Caco-2 (cell line): ENCODE measurements around the gene AP3B1. TPM values are rescaled to one million over a fixed set of nuclear protein-coding genes. Genes with fewer than 3 reads are reported as not detected.
A peak's percentile ranks its signal among the peaks of the same experiment; 100 is the strongest.

Source experiments
- BruUV-seq: library from RNA; stranded (reverse); fragments of 400-500 nt; replicated peaks from 2 replicates; lab custom pipeline; 2021; lab: Mats Ljungman, UMichigan
- CTCF ChIA-PET: fragments of 300-600 bp; sonication (Branson Sonifier 250); formaldehyde crosslinking; loops from one replicate; lab custom pipeline; 2022; ENCODE audit warnings: antibody characterized with exemption; lab: Charles Lee
- POLR2A ChIA-PET: fragments of 300-600 bp; sonication (Branson Sonifier 250); formaldehyde crosslinking; loops from one replicate; lab custom pipeline; 2022; ENCODE audit warnings: antibody characterized with exemption; lab: Charles Lee
- DNase-seq, 2 experiments: peaks; one replicate each; pipeline versions ENCODE4 v3.0.0 to v3.0.0-alpha.2; 2020 to 2022
- H3K27me3 ChIP-seq: replicated peaks from 2 replicates; pipeline ENCODE4 v1.6.0; 2011; ENCODE audit warnings: low read length; ENCODE audit not compliant: control insufficient read depth, insufficient read depth
- H3K36me3 ChIP-seq: 2 replicates; pipeline ENCODE4 v1.5.1; 2011; ENCODE audit warnings: low read length; ENCODE audit not compliant: control insufficient read depth, insufficient read depth
- H3K4me1 ChIP-seq: fragments of 250-450 bp; sonication (Bioruptor Pico); 2 replicates; pipeline ENCODE4 v1.5.1; 2020; ENCODE audit warnings: mild to moderate bottlenecking
- H3K4me3 ChIP-seq: 2 replicates; pipeline ENCODE4 v1.5.1; 2011; ENCODE audit warnings: low read depth, mild to moderate bottlenecking, control low read depth, low read length
- H3K9me3 ChIP-seq: fragments of 250-450 bp; sonication (Bioruptor Pico); 2 replicates; pipeline ENCODE4 v1.5.1; 2020; ENCODE audit warnings: mild to moderate bottlenecking, moderate library complexity
- H3K27ac Mint-ChIP-seq: one replicate; pipeline ENCODE4 v1.8.0; 2022; ENCODE audit warnings: mixed read lengths; ENCODE audit not compliant: unreplicated experiment
- H3K27me3 Mint-ChIP-seq: one replicate; pipeline ENCODE4 v1.8.0; 2022; ENCODE audit warnings: mixed read lengths; ENCODE audit not compliant: insufficient read depth, unreplicated experiment
- H3K36me3 Mint-ChIP-seq: one replicate; pipeline ENCODE4 v1.8.0; 2022; ENCODE audit warnings: mild to moderate bottlenecking, mixed read lengths; ENCODE audit not compliant: insufficient read depth, unreplicated experiment
- H3K4me1 Mint-ChIP-seq: one replicate; pipeline ENCODE4 v1.8.0; 2022; ENCODE audit warnings: low read depth, mixed read lengths; ENCODE audit not compliant: unreplicated experiment
- H3K4me3 Mint-ChIP-seq: one replicate; pipeline ENCODE4 v1.8.0; 2022; ENCODE audit warnings: mild to moderate bottlenecking, moderate library complexity, mixed read lengths; ENCODE audit not compliant: unreplicated experiment
- H3K9me3 Mint-ChIP-seq: one replicate; pipeline ENCODE4 v1.8.0; 2022; ENCODE audit warnings: mixed read lengths; ENCODE audit not compliant: unreplicated experiment
- intact Hi-C: fragments of 100-400 bp; cut with micrococcal nuclease; formaldehyde crosslinking; loops from one replicate; pipeline ENCODE4 v1.10.0; 2022; ENCODE audit not compliant: unreplicated experiment
- total RNA-seq: library from RNA; stranded (reverse); gene quantifications from 2 replicates; pipeline ENCODE4 v1.2.3, GENCODE V29; 2022
- TF ChIP-seq, protein P1 (sequence below), 2 experiments: fragments of 200-600 bp in 1 of 2; IDR thresholded peaks; 1 replicate in 1 of 2; 2 replicates in 1 of 2; pipeline versions ENCODE4 v1.5.1 to v1.8.0; 2011 to 2022; ENCODE audit warnings: antibody characterized with exemption in 1 of 2, control low read depth in 1 of 2, inconsistent platforms in 1 of 2, low read depth in 1 of 2, low read length in 1 of 2, mild to moderate bottlenecking in 1 of 2, moderate library complexity in 1 of 2; ENCODE audit not compliant: insufficient read depth in 1 of 2, severe bottlenecking in 1 of 2, unreplicated experiment in 1 of 2

AP3B1 gene
- total RNA-seq, 1 experiment from 2014 or later, result 52.7 TPM

DNA sequence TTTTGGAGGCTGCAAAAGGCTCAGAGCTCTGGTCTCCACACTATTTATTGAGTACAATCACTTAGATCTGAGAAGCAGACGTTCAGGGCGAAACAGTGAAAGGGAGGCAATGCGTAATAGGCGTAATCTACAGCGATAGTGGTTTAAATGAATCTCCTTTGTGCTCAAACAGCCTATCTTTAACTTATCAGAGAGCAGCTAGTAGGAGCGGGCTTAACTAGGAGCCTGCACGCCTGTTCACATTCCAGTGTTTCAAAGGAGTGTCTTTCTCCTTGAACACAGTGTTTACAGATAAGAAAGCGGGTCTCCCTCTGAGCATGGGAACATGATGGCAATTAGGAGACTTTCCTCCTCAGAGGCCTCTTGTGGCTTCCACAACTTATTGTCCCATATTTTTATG is 49.4 kb downstream of the AP3B1 start:
- Mint-ChIP-seq H3K9me3 (peaks cover 13% of the 10 kb centered on the region), H3K4me1 (peaks cover 54% of the 10 kb centered on the region), H3K27ac (peak overlapping the region; percentile 80), H3K36me3 (peaks cover 29% of the 10 kb centered on the region), H3K27me3 (no peaks in the 10 kb centered on the region), H3K4me3 (peak overlapping the region; percentile 68)
- H3K9me3 ChIP-seq, result peaks cover 2% of the 10 kb centered on the region; the same call in 1 of the 2 replicates
- H3K4me3 ChIP-seq, result no peak overlapping the region
- POLR2A ChIA-PET, result interaction anchor here (0.6 kb wide), 1 partner anchor 995 kb away, joined by 4 read pairs; no protein-coding TSS in a partner anchor
- peak; percentile 73 to 87 for DNase-seq
- CTCF ChIA-PET, result interaction anchor here (1.2 kb wide), 1 partner anchor 24 kb away, joined by 3 read pairs; no protein-coding TSS in a partner anchor
- no peaks in the 10 kb centered on the region for H3K27me3 ChIP-seq
- TF ChIP-seq, protein P1, sequence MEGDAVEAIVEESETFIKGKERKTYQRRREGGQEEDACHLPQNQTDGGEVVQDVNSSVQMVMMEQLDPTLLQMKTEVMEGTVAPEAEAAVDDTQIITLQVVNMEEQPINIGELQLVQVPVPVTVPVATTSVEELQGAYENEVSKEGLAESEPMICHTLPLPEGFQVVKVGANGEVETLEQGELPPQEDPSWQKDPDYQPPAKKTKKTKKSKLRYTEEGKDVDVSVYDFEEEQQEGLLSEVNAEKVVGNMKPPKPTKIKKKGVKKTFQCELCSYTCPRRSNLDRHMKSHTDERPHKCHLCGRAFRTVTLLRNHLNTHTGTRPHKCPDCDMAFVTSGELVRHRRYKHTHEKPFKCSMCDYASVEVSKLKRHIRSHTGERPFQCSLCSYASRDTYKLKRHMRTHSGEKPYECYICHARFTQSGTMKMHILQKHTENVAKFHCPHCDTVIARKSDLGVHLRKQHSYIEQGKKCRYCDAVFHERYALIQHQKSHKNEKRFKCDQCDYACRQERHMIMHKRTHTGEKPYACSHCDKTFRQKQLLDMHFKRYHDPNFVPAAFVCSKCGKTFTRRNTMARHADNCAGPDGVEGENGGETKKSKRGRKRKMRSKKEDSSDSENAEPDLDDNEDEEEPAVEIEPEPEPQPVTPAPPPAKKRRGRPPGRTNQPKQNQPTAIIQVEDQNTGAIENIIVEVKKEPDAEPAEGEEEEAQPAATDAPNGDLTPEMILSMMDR (IDR thresholded peaks at IDR 0.05; ENCODE audit: insufficient read depth in 1 of 2, low read depth in 1 of 2, low read length in 1 of 2, severe bottlenecking in 1 of 2, unreplicated experiment in 1 of 2), result no peak
- no TSS peak for BruUV-seq
- H3K4me1 ChIP-seq, result peaks cover 39% of the 10 kb centered on the region
- peaks cover 1% of the 10 kb centered on the region for H3K36me3 ChIP-seq
- intact Hi-C loops, result loop anchor here (5.0 kb wide), 1 partner anchor 108 kb away; no protein-coding TSS in a partner anchor

DNA sequence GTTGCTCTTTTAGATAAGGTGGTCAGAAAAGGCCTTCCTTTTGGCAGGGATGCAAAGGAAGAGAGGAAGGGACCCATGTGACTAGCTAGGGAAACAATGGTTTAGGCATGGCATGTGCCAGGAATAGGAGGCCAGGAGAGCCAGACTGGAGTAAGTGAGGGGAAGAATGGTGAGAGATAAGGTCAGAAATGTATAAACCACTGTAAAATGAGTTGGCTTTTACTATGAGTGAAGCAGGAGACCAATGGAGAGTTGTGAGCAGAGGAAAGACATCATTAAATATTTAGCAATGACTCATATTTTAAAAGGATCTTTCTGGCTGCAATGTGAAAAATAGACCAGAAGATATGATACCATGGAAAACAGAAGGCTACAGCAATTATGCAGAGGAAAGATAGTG is 50.9 kb downstream of the AP3B1 start:
- H3K9me3 ChIP-seq, result peaks cover 2% of the 10 kb centered on the region; the same call in 1 of the 2 replicates
- peaks cover 13% of the 10 kb centered on the region for H3K9me3 Mint-ChIP-seq
- H3K4me3 ChIP-seq, result no peak overlapping the region
- no peaks in the 10 kb centered on the region for H3K27me3 Mint-ChIP-seq
- intact Hi-C loops, result no loop called here
- peaks cover 1% of the 10 kb centered on the region; the same call in 1 of the 2 replicates for H3K36me3 ChIP-seq
- peak overlapping the region; percentile 36 for H3K4me3 Mint-ChIP-seq
- H3K36me3 Mint-ChIP-seq, result peaks cover 27% of the 10 kb centered on the region
- no TSS peak for BruUV-seq
- DNase-seq, result no peak
- ChIA-PET POLR2A (no interaction called here), CTCF (no interaction called here)
- H3K27ac Mint-ChIP-seq, result peak overlapping the region; percentile 80
- no peaks in the 10 kb centered on the region for H3K27me3 ChIP-seq
- peaks cover 39% of the 10 kb centered on the region for H3K4me1 ChIP-seq
- H3K4me1 Mint-ChIP-seq, result peaks cover 54% of the 10 kb centered on the region
- TF ChIP-seq, protein P1 (IDR thresholded peaks at IDR 0.05; ENCODE audit: insufficient read depth in 1 of 2, low read depth in 1 of 2, low read length in 1 of 2, severe bottlenecking in 1 of 2, unreplicated experiment in 1 of 2), result no peak

DNA sequence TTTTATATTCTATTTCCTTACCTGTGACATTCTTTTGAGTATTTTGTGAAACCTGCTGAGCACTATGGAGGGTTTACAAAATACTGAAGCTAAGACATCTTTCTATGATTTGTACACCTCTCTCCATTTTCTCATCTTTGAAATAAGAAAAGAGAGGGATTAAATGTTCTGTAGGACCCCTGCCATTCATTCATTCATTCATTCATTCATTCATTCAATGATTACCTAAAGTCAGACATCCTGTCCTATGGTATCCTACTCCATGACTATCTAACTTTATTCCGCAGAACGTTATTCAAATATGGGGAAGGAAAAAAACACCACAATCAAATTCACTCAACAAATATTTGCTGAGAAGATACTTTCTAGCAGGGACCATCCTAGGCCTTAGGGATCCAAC is 51.4 kb downstream of the AP3B1 start:
- TF ChIP-seq, protein P1 (IDR thresholded peaks at IDR 0.05; ENCODE audit: insufficient read depth in 1 of 2, low read depth in 1 of 2, low read length in 1 of 2, severe bottlenecking in 1 of 2, unreplicated experiment in 1 of 2), result no peak
- H3K36me3 ChIP-seq, result peaks cover 1% of the 10 kb centered on the region; the same call in 1 of the 2 replicates
- H3K27me3 Mint-ChIP-seq, result no peaks in the 10 kb centered on the region
- peaks cover 54% of the 10 kb centered on the region for H3K4me1 Mint-ChIP-seq
- BruUV-seq, result no TSS peak
- DNase-seq, result no peak
- peaks cover 2% of the 10 kb centered on the region; the same call in 1 of the 2 replicates for H3K9me3 ChIP-seq
- H3K4me1 ChIP-seq, result peaks cover 39% of the 10 kb centered on the region
- H3K36me3 Mint-ChIP-seq, result peaks cover 24% of the 10 kb centered on the region
- no peak overlapping the region for H3K4me3 Mint-ChIP-seq
- ChIA-PET CTCF (no interaction called here), POLR2A (no interaction called here)
- H3K9me3 Mint-ChIP-seq, result peaks cover 13% of the 10 kb centered on the region
- intact Hi-C loops, result no loop called here
- H3K27me3 ChIP-seq, result no peaks in the 10 kb centered on the region
- H3K27ac Mint-ChIP-seq, result peak overlapping the region; percentile 80
- H3K4me3 ChIP-seq, result no peak overlapping the region
